ENCODE data around the gene CDH20.

Gene CDH20

DNA sequence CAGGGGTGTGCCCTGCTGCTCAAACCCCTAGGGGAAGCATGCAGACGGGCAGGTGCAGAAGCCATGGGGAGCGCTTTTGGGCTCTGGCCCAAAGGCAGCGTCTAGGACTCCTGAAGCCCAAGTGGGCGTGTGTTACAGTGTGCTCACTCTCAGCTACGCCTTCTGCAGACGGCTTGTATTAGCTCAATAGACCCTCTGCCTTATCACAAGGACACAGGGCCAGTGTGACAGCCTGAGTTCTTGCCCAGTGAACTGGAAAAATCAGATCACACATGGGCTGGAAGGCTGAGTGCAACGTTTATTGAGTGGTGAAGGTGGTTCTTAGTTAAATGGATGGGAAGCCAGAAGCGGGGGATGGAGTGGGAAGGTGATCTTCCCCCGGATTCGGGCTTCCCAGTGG, 210.9 kb downstream of the CDH20 start:
- TF ChIP-seq, protein P1, sequence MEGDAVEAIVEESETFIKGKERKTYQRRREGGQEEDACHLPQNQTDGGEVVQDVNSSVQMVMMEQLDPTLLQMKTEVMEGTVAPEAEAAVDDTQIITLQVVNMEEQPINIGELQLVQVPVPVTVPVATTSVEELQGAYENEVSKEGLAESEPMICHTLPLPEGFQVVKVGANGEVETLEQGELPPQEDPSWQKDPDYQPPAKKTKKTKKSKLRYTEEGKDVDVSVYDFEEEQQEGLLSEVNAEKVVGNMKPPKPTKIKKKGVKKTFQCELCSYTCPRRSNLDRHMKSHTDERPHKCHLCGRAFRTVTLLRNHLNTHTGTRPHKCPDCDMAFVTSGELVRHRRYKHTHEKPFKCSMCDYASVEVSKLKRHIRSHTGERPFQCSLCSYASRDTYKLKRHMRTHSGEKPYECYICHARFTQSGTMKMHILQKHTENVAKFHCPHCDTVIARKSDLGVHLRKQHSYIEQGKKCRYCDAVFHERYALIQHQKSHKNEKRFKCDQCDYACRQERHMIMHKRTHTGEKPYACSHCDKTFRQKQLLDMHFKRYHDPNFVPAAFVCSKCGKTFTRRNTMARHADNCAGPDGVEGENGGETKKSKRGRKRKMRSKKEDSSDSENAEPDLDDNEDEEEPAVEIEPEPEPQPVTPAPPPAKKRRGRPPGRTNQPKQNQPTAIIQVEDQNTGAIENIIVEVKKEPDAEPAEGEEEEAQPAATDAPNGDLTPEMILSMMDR (IDR thresholded peaks at IDR 0.05; ENCODE audit: low read depth, low read length) = no peak
- Histone ChIP-seq H3K36me3 (no peaks in the 10 kb centered on the region), H3K27me3 (ENCODE audit: insufficient read depth, low read depth, severe bottlenecking) (no peaks in the 10 kb centered on the region), H3K9me3 (ENCODE audit: severe bottlenecking) (no peaks in the 10 kb centered on the region), H3K27ac (no peak overlapping the region), H3K4me3 (ENCODE audit: low read depth, low read length) (no peak overlapping the region)
- DNase-seq = no peak

DNA sequence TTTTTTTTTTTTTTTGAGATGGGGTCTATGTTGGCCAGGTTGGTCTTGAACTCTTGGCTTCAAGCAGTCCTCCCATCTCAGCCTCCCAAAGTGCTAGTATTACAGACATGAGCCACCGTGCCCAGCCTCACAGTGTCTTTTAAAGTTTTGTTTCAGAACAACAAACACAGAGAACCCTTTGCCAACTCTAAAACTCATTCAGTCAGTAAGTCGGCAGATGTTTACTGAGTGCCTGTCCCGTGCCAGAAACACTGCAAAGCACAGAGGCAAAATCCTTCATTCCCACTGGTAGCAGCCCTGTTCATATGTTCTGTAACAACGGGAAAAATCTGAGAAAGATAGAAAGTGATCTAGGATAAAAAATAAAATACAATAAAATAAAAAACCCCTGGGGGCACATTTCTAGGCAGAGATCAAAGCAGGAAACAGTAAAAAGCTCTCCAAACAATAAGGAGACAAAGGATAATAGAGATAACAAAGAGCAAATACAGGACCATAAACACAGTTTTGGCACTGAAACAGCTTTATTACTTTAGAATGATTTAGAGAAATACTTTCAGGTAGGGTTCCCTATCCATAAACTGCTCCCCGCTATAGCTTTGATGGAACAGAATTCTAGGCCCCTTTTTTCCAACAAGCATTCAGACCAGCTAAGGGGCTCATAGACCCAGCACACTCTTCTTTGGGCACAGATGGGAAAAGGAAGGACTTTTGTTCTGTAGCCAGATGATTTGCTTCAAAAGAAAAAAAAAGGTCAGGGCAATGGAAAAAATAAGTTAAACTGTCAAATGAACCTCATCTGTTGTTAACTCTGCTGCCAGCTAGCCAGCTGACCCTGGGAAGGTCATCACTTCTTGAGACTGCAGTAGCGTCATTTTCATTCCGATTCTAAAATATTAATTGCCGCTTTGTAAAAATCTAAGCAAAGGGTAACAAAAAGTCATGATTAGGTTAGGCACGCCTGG, 212.3 kb downstream of the CDH20 start:
- Histone ChIP-seq H3K36me3 (no peaks in the 10 kb centered on the region), H3K9me3 (ENCODE audit: severe bottlenecking) (no peaks in the 10 kb centered on the region), H3K27me3 (ENCODE audit: insufficient read depth, low read depth, severe bottlenecking) (no peaks in the 10 kb centered on the region), H3K4me3 (ENCODE audit: low read depth, low read length) (no peak overlapping the region), H3K27ac (no peak overlapping the region)
- no peak for DNase-seq
- TF ChIP-seq, protein P1 (IDR thresholded peaks at IDR 0.05; ENCODE audit: low read depth, low read length) = no peak

DNA sequence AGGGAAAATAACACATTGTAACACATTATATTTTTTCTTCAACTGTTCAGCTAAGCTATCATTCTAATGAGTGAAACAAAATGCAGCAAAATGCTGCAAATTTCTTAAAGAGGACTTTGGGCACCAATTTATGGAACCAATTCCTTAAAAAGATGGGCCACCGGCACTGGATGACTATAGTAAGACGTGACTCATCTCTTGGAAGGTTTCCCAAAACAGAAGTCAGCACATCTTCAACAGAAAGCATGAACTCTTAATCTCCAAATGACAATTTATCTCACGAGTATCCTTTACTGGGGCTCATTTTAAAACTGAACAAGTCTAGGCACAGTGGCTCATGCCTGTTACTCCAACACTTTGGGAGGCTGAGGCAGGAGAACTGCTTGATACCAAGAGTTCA, 213.4 kb downstream of the CDH20 start:
- H3K27me3 ChIP-seq (ENCODE audit: insufficient read depth, low read depth, severe bottlenecking) = no peaks in the 10 kb centered on the region
- TF ChIP-seq, protein P1 (IDR thresholded peaks at IDR 0.05; ENCODE audit: low read depth, low read length) = no peak
- H3K9me3 ChIP-seq (ENCODE audit: severe bottlenecking) = no peaks in the 10 kb centered on the region
- no peak for DNase-seq
- no peaks in the 10 kb centered on the region for H3K36me3 ChIP-seq
- H3K4me3 ChIP-seq (ENCODE audit: low read depth, low read length) = no peak overlapping the region
- H3K27ac ChIP-seq = no peak overlapping the region

DNA sequence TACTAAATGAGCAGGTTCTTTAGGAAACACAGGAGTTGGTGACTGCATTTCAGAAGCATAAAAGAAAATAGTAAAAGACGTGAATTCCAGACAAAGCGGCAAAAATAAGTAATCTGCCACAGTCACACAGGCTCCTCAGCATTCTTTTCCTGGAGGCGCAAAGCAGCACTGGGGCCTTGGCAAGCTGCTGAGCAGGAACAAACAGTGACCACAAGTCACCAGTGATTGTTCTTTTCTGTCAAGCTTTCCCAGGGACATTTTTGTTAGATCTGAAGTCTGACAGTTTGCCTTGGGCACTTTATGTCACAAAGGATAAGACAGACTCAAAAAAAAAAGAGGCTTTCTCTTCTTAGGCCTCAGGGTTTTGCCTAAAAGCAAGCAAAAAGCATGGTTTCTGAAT, 216.2 kb downstream of the CDH20 start:
- no peaks in the 10 kb centered on the region for H3K27me3 ChIP-seq (ENCODE audit: insufficient read depth, low read depth, severe bottlenecking)
- H3K4me3 ChIP-seq (ENCODE audit: low read depth, low read length) = no peak overlapping the region
- DNase-seq = no peak
- no peaks in the 10 kb centered on the region for H3K9me3 ChIP-seq (ENCODE audit: severe bottlenecking)
- no peaks in the 10 kb centered on the region for H3K36me3 ChIP-seq
- H3K27ac ChIP-seq = no peak overlapping the region
- TF ChIP-seq, protein P1 (IDR thresholded peaks at IDR 0.05; ENCODE audit: low read depth, low read length) = no peak

DNA sequence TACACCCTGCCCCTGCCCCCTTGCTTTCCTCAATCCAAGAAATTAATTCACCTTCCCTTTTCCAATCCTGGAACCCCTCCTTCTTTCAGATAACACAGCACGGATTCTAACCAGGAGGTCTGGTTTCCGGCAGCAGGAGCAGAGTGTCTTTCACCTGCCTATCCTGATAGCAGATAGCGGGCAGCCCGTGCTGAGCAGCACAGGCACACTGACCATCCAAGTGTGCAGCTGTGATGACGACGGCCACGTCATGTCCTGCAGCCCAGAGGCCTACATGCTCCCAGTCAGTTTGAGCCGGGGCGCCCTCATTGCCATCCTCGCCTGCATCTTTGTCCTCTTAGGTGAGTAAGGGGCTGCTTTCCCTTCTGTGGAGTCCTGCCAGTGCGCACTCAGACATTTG, 216.7 kb downstream of the CDH20 start:
- H3K9me3 ChIP-seq (ENCODE audit: severe bottlenecking) = no peaks in the 10 kb centered on the region
- DNase-seq = no peak
- no peaks in the 10 kb centered on the region for H3K36me3 ChIP-seq
- no peak overlapping the region for H3K4me3 ChIP-seq (ENCODE audit: low read depth, low read length)
- H3K27ac ChIP-seq = no peak overlapping the region
- TF ChIP-seq, protein P1 (IDR thresholded peaks at IDR 0.05; ENCODE audit: low read depth, low read length) = no peak
- no peaks in the 10 kb centered on the region for H3K27me3 ChIP-seq (ENCODE audit: insufficient read depth, low read depth, severe bottlenecking)
